ENCODE results near the gene CDC42EP2. TPM values are rescaled to one million over a fixed set of nuclear protein-coding genes. Genes with fewer than 3 reads are reported as not detected.
A peak's percentile ranks its signal among the peaks of the same experiment; 100 is the strongest.

The CDC42EP2 gene
- total RNA-seq, 2 donors from 2014 or later, result 7.7 to 8.7 TPM

DNA sequence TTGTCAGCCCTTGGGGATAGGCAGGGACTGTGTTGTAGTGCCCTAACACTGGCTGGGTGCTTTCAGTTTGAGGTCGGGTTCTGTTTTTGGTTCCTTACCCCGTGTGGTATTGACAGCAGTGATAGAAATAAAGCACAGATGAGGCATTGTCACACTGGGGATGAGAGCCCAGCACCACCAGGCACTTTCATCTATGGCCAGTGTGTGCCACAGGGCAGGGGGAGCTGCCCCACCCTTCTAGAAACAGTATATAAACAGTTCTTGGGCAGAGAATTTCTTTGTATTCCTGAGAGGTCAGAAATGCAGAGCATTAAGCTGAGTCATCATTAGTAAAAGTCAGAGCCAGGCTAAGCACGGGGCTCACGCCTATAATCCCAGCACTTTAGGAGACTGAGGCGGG, 23.1 kb upstream of the CDC42EP2 start:
- H3K9me3 ChIP-seq, result no peaks in the 10 kb centered on the region
- H3K4me3 ChIP-seq, result no peak overlapping the region
- peak overlapping the region; percentile 9 to 56 for H3K27ac ChIP-seq
- TF ChIP-seq POLR2AphosphoS5 (IDR thresholded peaks at IDR 0.05) (no peak), POLR2A (IDR thresholded peaks at IDR 0.05) (no peak)
- intact Hi-C loops (cut with DNase I), result no loop called here
- 56% methylated on average over 5 of the region's 5 CpGs for WGBS
- H3K4me1 ChIP-seq (replicated peaks), result no peaks in the 10 kb centered on the region
- H3K36me3 ChIP-seq, result no peaks in the 10 kb centered on the region
- no peak for DNase-seq (ENCODE audit: low spot score)
- H3K27me3 ChIP-seq (replicated peaks; ENCODE audit: insufficient read depth), result no peaks in the 10 kb centered on the region

DNA sequence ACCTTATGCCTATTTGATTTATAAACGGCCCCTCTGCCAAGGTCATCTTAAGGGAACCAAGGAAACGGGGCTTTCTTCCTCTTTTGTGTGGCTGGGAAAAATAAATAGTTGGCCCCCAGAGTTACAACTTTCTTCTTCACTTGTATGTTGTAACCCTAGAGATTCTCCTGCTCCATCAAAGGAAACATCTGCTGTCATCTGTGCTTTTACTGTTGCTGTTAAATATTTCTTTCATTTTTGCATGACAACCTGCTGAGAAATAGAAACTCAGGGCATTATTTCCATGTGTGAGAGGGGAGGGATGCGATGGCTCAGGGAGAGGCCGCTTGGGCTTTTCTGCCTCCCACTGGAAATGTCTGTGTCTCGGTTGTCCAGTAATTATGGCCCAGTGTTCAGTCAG, 21.8 kb upstream of the CDC42EP2 start:
- no peak for DNase-seq (ENCODE audit: low spot score)
- TF ChIP-seq POLR2AphosphoS5 (IDR thresholded peaks at IDR 0.05) (no peak), POLR2A (IDR thresholded peaks at IDR 0.05) (no peak)
- TF ChIP-seq, protein P1, sequence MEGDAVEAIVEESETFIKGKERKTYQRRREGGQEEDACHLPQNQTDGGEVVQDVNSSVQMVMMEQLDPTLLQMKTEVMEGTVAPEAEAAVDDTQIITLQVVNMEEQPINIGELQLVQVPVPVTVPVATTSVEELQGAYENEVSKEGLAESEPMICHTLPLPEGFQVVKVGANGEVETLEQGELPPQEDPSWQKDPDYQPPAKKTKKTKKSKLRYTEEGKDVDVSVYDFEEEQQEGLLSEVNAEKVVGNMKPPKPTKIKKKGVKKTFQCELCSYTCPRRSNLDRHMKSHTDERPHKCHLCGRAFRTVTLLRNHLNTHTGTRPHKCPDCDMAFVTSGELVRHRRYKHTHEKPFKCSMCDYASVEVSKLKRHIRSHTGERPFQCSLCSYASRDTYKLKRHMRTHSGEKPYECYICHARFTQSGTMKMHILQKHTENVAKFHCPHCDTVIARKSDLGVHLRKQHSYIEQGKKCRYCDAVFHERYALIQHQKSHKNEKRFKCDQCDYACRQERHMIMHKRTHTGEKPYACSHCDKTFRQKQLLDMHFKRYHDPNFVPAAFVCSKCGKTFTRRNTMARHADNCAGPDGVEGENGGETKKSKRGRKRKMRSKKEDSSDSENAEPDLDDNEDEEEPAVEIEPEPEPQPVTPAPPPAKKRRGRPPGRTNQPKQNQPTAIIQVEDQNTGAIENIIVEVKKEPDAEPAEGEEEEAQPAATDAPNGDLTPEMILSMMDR (IDR thresholded peaks at IDR 0.05), result no peak
- Histone ChIP-seq H3K27me3 (replicated peaks; ENCODE audit: insufficient read depth) (no peaks in the 10 kb centered on the region), H3K27ac (peak overlapping the region; percentile 9 to 48), H3K9me3 (no peaks in the 10 kb centered on the region), H3K4me1 (replicated peaks) (no peaks in the 10 kb centered on the region), H3K4me3 (no peak overlapping the region), H3K36me3 (no peaks in the 10 kb centered on the region)
- intact Hi-C loops (cut with DNase I), result no loop called here
- WGBS, result 72% methylated on average over 5 of the region's 5 CpGs

DNA sequence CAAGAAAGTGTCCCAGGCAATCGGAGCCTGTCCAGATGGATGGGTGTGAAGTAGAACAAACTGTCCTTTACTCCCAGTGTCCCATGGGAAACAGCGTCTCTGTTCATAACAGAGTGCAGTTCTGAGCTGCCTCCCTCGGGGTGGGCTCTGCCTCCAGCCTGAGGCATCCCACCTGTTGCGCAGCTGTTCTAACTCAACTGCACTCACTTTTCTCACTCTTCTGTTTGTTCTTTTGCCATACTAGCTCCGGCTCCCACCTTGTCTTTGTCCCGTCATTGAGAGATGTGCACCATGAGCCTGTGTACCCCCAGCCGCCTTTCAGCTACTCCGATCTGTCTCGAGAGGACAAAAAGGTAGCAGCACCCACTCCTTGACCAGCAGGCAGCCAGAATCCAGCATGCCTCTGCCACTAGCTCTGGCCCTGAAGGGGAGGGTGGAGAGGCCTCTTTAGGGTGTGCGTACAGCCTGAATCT, 20.7 kb upstream of the CDC42EP2 start:
- Histone ChIP-seq H3K27ac (peak overlapping the region; percentile 20 to 48), H3K9me3 (no peaks in the 10 kb centered on the region), H3K36me3 (no peaks in the 10 kb centered on the region), H3K4me3 (no peak overlapping the region), H3K27me3 (replicated peaks; ENCODE audit: insufficient read depth) (no peaks in the 10 kb centered on the region), H3K4me1 (replicated peaks) (peaks cover under 1% of the 10 kb centered on the region)
- TF ChIP-seq POLR2AphosphoS5 (IDR thresholded peaks at IDR 0.05), result peak; percentile 46
- no peak for TF ChIP-seq POLR2A (IDR thresholded peaks at IDR 0.05)
- intact Hi-C loops (cut with DNase I), result no loop called here
- WGBS, result 56% methylated on average over 10 of the region's 10 CpGs
- no peak for DNase-seq (ENCODE audit: low spot score)

DNA sequence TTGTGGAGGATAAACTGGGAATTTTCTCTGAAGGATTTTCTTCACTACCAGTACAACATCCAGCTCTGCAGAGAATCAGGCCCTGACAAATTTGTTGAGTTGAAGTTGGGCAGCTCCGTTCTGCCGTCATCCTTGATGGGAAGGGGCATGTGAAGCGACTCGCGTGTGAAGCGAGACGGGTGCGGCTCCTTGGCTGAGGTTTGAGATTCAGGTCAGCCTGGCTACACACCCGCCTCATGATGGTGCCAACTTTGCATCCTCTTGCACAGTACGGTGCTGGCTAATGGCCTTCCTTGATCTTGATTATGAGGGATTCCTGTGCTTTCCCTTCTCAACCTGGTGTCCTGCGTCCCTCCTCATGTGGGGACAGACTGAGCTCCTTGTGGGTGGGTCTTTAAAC, 19.7 kb upstream of the CDC42EP2 start:
- H3K36me3 ChIP-seq, result no peaks in the 10 kb centered on the region
- peak overlapping the region; percentile 24 to 48 for H3K27ac ChIP-seq
- H3K27me3 ChIP-seq (replicated peaks; ENCODE audit: insufficient read depth), result no peaks in the 10 kb centered on the region
- 73% methylated on average over 11 of the region's 11 CpGs for WGBS
- H3K4me3 ChIP-seq, result no peak overlapping the region
- TF ChIP-seq POLR2A (IDR thresholded peaks at IDR 0.05) (no peak), POLR2AphosphoS5 (IDR thresholded peaks at IDR 0.05) (no peak)
- TF ChIP-seq, protein P1 (IDR thresholded peaks at IDR 0.05), result no peak
- DNase-seq (ENCODE audit: low spot score), result no peak
- no peaks in the 10 kb centered on the region for H3K9me3 ChIP-seq
- peaks cover 2% of the 10 kb centered on the region for H3K4me1 ChIP-seq (replicated peaks)
- intact Hi-C loops (cut with DNase I), result no loop called here

DNA sequence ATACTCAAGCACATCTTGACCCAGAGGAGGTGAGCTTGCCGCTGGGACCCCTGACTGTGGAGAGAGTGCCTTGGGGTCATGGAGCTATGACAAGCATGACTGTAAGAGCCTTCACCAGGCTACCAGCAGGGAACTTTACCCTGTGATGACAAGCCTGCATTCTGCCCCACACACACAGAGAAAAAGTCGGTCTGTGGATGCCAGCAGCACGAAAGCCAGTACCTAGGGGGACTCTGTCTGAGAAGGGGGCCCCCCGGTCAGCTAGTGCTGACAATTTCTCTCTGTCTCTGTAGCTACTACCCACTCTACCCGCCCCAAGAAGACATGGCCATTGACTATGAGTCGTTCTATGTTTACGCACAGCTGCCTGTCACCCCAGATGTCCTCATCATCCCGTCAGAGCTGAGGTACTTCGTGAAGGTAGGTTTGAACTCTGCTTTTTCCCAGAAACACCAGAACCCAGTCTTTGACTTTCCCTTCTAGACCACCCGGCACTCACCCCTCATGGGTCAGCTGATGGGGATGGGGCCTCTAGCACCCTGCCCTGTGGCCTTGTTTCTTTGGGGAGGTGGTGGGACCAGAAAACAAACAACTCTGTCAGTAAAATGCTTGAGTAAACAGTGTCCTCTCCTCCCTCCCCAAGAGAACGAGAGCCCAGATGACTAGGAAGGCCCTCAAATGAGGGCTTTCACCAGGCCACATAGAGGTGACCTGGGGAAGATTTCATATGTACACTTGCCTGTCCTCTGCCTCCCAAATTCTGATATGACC, 18.9 kb upstream of the CDC42EP2 start:
- H3K36me3 ChIP-seq, result no peaks in the 10 kb centered on the region
- intact Hi-C loops (cut with DNase I), result no loop called here
- H3K4me1 ChIP-seq (replicated peaks), result peaks cover 2% of the 10 kb centered on the region
- DNase-seq (ENCODE audit: low spot score), result no peak
- 85% methylated on average over 10 of the region's 11 CpGs for WGBS
- no peaks in the 10 kb centered on the region for H3K27me3 ChIP-seq (replicated peaks; ENCODE audit: insufficient read depth)
- TF ChIP-seq POLR2AphosphoS5 (IDR thresholded peaks at IDR 0.05) (no peak), POLR2A (IDR thresholded peaks at IDR 0.05) (no peak)
- TF ChIP-seq, protein P1 (IDR thresholded peaks at IDR 0.05), result no peak
- H3K4me3 ChIP-seq, result no peak overlapping the region
- H3K9me3 ChIP-seq, result no peaks in the 10 kb centered on the region
- H3K27ac ChIP-seq, result peak overlapping the region; percentile 24 to 48

All from prostate gland (tissue), 2 donors.